ENCODE measurements around the gene NUMB. TPM values are rescaled to one million over a fixed set of nuclear protein-coding genes. Genes with fewer than 3 reads are reported as not detected.

Gene NUMB
- total RNA-seq, 3 donors from 2014 or later (not counting 1 experiment from before 2014, with no cell fraction given), result 50.0 to 67.4 (median 56.3) TPM

- 81% methylated on average over 4 of the region's 4 CpGs for WGBS (ENCODE audit: insufficient coverage)
- intact Hi-C loops (cut with micrococcal nuclease), result no loop called here
These were observed 184.5 kb downstream of the NUMB start for GRCh38 chr14:73273799-73274198.

DNA sequence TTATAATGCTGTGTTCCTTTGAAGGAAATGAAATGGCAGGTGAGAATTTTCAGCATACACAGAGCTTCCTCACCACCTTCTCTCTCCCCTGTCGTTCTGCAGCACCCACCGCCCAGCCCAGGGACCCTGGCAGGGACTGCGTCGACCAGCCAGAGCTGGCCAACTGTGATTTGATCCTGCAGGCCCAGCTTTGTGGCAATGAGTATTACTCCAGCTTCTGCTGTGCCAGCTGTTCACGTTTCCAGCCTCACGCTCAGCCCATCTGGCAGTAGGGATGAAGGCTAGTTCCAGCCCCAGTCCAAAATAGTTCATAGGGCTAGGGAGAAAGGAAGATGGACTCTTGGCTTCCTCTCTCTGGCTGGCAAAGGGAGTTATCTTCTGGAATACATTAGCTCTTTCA is 186.0 kb downstream of the NUMB start:
- H3K27me3 ChIP-seq (ENCODE audit: control insufficient read depth, insufficient read depth, low read length), result no peaks in the 10 kb centered on the region
- DNase-seq (no peak), ATAC-seq (no peak)
- H3K27me3 Mint-ChIP-seq (ENCODE audit: low read depth in 2 of 2), result peaks cover 0 to 4% of the 10 kb centered on the region in 2 donors
- no peaks in the 10 kb centered on the region for H3K9me3 ChIP-seq (ENCODE audit: control insufficient read depth, insufficient read depth, low read length)
- peaks cover 20 to 23% of the 10 kb centered on the region in 2 donors for H3K4me1 Mint-ChIP-seq
- H3K27ac Mint-ChIP-seq, result no peak overlapping the region
- 91% methylated on average over 6 of the region's 6 CpGs for WGBS (ENCODE audit: insufficient coverage)
- no peak for TF ChIP-seq CTCF (IDR thresholded peaks at IDR 0.05)
- H3K9me3 Mint-ChIP-seq, result no peaks in the 10 kb centered on the region
- no peaks in the 10 kb centered on the region for H3K36me3 Mint-ChIP-seq
- no peak overlapping the region for H3K4me3 Mint-ChIP-seq
- intact Hi-C loops (cut with micrococcal nuclease), result no loop called here
- H3K4me3 ChIP-seq (ENCODE audit: low read length), result no peak overlapping the region
- H3K27ac ChIP-seq (ENCODE audit: low read length), result no peak overlapping the region
- H3K4me1 ChIP-seq (ENCODE audit: control insufficient read depth, insufficient read depth, low read length), result peaks cover 11% of the 10 kb centered on the region
- H3K36me3 ChIP-seq (ENCODE audit: control insufficient read depth, insufficient read depth, low read length), result peaks cover 23% of the 10 kb centered on the region

More at GRCh38 chr14:73273799-73274198, 184.5 kb downstream of the NUMB start:
- Histone ChIP-seq H3K27me3 (ENCODE audit: control insufficient read depth, insufficient read depth, low read length) (no peaks in the 10 kb centered on the region), H3K36me3 (ENCODE audit: control insufficient read depth, insufficient read depth, low read length) (peaks cover 23% of the 10 kb centered on the region), H3K4me1 (ENCODE audit: control insufficient read depth, insufficient read depth, low read length) (peaks cover 11% of the 10 kb centered on the region), H3K4me3 (ENCODE audit: low read length) (no peak overlapping the region), H3K9me3 (ENCODE audit: control insufficient read depth, insufficient read depth, low read length) (no peaks in the 10 kb centered on the region), H3K27ac (ENCODE audit: low read length) (no peak overlapping the region)
- no peak for ATAC-seq
- no peak overlapping the region for H3K4me3 Mint-ChIP-seq
- DNase-seq, result no peak
- TF ChIP-seq CTCF (IDR thresholded peaks at IDR 0.05), result no peak
- peaks cover 18 to 19% of the 10 kb centered on the region in 2 donors for H3K4me1 Mint-ChIP-seq
- no peak overlapping the region for H3K27ac Mint-ChIP-seq
- H3K27me3 Mint-ChIP-seq (ENCODE audit: low read depth in 2 of 2), result no peaks in the 10 kb centered on the region
- no peaks in the 10 kb centered on the region for H3K9me3 Mint-ChIP-seq
- no peaks in the 10 kb centered on the region for H3K36me3 Mint-ChIP-seq

DNA sequence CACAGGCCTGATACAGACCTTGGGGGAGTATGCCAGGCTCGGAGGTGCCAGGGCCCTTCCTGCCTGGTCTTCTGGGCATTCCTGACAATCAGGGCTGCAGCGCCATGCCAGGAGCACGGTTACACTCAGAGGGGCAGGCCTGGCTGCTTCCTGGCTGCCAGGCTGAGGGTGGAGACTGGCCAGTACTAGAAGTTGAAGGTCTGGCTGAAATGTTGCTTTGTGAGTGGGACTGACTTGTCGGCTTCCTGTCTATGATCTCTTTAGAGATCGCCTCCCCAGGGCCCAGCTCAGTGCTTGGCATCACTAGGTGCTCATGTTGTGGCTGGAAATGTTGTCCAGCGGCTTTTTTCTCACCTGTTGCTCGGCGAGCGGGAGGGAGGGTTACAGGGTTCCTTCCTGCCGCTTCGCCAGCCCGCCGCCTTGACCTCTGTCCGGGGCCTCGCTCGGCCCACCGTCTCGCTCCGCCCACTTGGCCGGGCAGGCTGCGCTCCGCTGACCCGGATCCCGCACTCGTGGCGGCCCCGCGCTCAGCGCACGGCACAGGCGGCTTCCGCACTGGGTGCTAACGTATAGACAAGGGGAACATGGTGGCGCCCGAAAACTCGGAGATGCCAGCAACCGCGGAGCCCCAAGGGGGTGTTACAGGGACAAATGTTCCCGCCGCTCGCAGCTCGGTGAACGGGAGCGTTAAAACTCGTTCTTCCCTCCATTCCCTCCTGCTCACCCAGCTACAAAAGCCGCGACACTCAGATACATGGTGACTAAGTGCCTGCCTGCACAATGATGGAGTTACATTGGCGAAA is 188.4 kb downstream of the NUMB start:
- Mint-ChIP-seq H3K36me3 (no peaks in the 10 kb centered on the region), H3K27ac (peak overlapping the region; percentile 74 to 86), H3K9me3 (no peaks in the 10 kb centered on the region), H3K4me3 (peak overlapping the region; percentile 92), H3K4me1 (peaks cover 20 to 23% of the 10 kb centered on the region in 2 donors), H3K27me3 (ENCODE audit: low read depth in 2 of 2) (peaks cover 0 to 4% of the 10 kb centered on the region in 2 donors)
- TF ChIP-seq CTCF (IDR thresholded peaks at IDR 0.05), result no peak
- Histone ChIP-seq H3K27ac (ENCODE audit: low read length) (no peak overlapping the region), H3K4me1 (ENCODE audit: control insufficient read depth, insufficient read depth, low read length) (peaks cover 11% of the 10 kb centered on the region), H3K27me3 (ENCODE audit: control insufficient read depth, insufficient read depth, low read length) (no peaks in the 10 kb centered on the region), H3K9me3 (ENCODE audit: control insufficient read depth, insufficient read depth, low read length) (no peaks in the 10 kb centered on the region), H3K4me3 (ENCODE audit: low read length) (peak overlapping the region; percentile 36), H3K36me3 (ENCODE audit: control insufficient read depth, insufficient read depth, low read length) (peaks cover 6% of the 10 kb centered on the region)
- intact Hi-C loops (cut with micrococcal nuclease), result no loop called here
- DNase-seq, result no peak
- peak; percentile 70 to 80 (median 79) for ATAC-seq
- WGBS (ENCODE audit: insufficient coverage), result 10% methylated on average over 48 of the region's 48 CpGs

Data from natural killer cell (primary cell).